ENCODE results near the gene LMOD2. TPM values are rescaled to one million over a fixed set of nuclear protein-coding genes. Genes with fewer than 3 reads are reported as not detected.

LMOD2 gene
- total and polyA plus RNA-seq, 9 of the 15 experiments (the other 6 are each of a cell fraction or from before 2014, with no cell fraction given), result 0.04 TPM; not detected in 8

- WGBS (ENCODE audit: insufficient coverage, low coverage, missing lambda C conversion rate), result 91% methylated on average over 3 of the region's 3 CpGs
- no peak overlapping the region for H2AFZ ChIP-seq (ENCODE audit: low read depth, low read length)
- peaks cover 51% of the 10 kb centered on the region; the same call in 2 of the 3 replicates for H3K36me3 ChIP-seq (ENCODE audit: control insufficient read depth, insufficient read depth, low read length)
- intact Hi-C loops (cut with micrococcal nuclease), result no loop called here
- no peak overlapping the region for H3K9ac ChIP-seq (ENCODE audit: insufficient read depth in 1 of 2, low read depth in 2 of 2, low read length in 2 of 2)
- BruUV-seq (replicated peaks), result no TSS peak
- DNase-seq (ENCODE audit: extremely low read depth in 1 of 4, low spot score in 3 of 4) (no peak), FAIRE-seq (no peak), ATAC-seq (no peak)
- H3K27me3 ChIP-seq (ENCODE audit: control insufficient read depth in 2 of 2, insufficient read depth in 2 of 2, low read length in 2 of 2), result no peaks in the 10 kb centered on the region
- H3K4me3 ChIP-seq, result no peak overlapping the region
- no peak overlapping the region for H3K27ac ChIP-seq (ENCODE audit: extremely low read depth, low read depth, low read length)
- ChIA-PET CTCF (ENCODE audit: low intra/inter-chr PET ratio) (interaction anchor here (1.0 kb wide), 1 partner anchor 192 kb away, joined by 3 read pairs; no protein-coding TSS in a partner anchor), POLR2A (interaction anchor here (1.2 kb wide), 1 partner anchor 73 kb away, joined by 3 read pairs; no protein-coding TSS in a partner anchor)
- no peaks in the 10 kb centered on the region for H3K4me1 ChIP-seq (replicated peaks in 1 of 2; ENCODE audit: control insufficient read depth in 2 of 2, insufficient read depth in 2 of 2, low read length in 2 of 2)
- H3K9me1 ChIP-seq (ENCODE audit: control insufficient read depth, insufficient read depth, low read length), result no peaks in the 10 kb centered on the region
- no peaks in the 10 kb centered on the region for H4K20me1 ChIP-seq (replicated peaks; ENCODE audit: control insufficient read depth, insufficient read depth, low read length)
- H3K79me2 ChIP-seq (ENCODE audit: control insufficient read depth, insufficient read depth, low read length), result no peaks in the 10 kb centered on the region
- in situ Hi-C loops (cut with MboI), result loop anchor here (5.0 kb wide), 1 partner anchor 182 kb away; no protein-coding TSS in a partner anchor
- H3K4me2 ChIP-seq (ENCODE audit: insufficient read depth, low read length), result no peak overlapping the region
- H3K9me3 ChIP-seq (replicated peaks; ENCODE audit: control insufficient read depth, insufficient read depth, low read depth, low read length), result no peaks in the 10 kb centered on the region
- TF ChIP-seq ATF7 (IDR thresholded peaks at IDR 0.05) (no peak), HDAC8 (tag; IDR thresholded peaks at IDR 0.05) (no peak), ZNF121 (CRISPR knock-in tag; conservative IDR thresholded peaks at IDR 0.05) (no peak), ZNF3 (CRISPR knock-in tag; IDR thresholded peaks at IDR 0.05) (no peak), ID3 (CRISPR knock-in tag; IDR thresholded peaks at IDR 0.05) (no peak), ID3 (tag; IDR thresholded peaks at IDR 0.05) (no peak), SMAD2 (IDR thresholded peaks at IDR 0.05; ENCODE audit: low read depth, low read length) (no peak), MNT (conservative IDR thresholded peaks at IDR 0.05) (no peak), ELK3 (CRISPR knock-in tag; IDR thresholded peaks at IDR 0.05) (no peak), TEAD4 (IDR thresholded peaks at IDR 0.05; ENCODE audit: low read length) (0 out of 2 replicates have a peak, but pooled peaks have one; percentile 30), TEAD4 (CRISPR knock-in tag; IDR thresholded peaks at IDR 0.05; ENCODE audit: borderline replicate concordance) (no peak), LARP7 (IDR thresholded peaks at IDR 0.05) (no peak)
- TF ChIP-seq, protein P1, sequence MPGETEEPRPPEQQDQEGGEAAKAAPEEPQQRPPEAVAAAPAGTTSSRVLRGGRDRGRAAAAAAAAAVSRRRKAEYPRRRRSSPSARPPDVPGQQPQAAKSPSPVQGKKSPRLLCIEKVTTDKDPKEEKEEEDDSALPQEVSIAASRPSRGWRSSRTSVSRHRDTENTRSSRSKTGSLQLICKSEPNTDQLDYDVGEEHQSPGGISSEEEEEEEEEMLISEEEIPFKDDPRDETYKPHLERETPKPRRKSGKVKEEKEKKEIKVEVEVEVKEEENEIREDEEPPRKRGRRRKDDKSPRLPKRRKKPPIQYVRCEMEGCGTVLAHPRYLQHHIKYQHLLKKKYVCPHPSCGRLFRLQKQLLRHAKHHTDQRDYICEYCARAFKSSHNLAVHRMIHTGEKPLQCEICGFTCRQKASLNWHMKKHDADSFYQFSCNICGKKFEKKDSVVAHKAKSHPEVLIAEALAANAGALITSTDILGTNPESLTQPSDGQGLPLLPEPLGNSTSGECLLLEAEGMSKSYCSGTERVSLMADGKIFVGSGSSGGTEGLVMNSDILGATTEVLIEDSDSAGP (CRISPR knock-in tag; IDR thresholded peaks at IDR 0.05), result no peak
- TF ChIP-seq, protein P2, sequence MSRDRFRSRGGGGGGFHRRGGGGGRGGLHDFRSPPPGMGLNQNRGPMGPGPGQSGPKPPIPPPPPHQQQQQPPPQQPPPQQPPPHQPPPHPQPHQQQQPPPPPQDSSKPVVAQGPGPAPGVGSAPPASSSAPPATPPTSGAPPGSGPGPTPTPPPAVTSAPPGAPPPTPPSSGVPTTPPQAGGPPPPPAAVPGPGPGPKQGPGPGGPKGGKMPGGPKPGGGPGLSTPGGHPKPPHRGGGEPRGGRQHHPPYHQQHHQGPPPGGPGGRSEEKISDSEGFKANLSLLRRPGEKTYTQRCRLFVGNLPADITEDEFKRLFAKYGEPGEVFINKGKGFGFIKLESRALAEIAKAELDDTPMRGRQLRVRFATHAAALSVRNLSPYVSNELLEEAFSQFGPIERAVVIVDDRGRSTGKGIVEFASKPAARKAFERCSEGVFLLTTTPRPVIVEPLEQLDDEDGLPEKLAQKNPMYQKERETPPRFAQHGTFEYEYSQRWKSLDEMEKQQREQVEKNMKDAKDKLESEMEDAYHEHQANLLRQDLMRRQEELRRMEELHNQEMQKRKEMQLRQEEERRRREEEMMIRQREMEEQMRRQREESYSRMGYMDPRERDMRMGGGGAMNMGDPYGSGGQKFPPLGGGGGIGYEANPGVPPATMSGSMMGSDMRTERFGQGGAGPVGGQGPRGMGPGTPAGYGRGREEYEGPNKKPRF (IDR thresholded peaks at IDR 0.05; ENCODE audit: low read depth, low read length), result no peak
- TF ChIP-seq, protein P3, sequence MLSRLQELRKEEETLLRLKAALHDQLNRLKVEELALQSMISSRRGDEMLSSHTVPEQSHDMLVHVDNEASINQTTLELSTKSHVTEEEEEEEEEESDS (CRISPR knock-in tag; IDR thresholded peaks at IDR 0.05), result no peak
Measured at GRCh38 chr7:123680580-123680979, 24.9 kb downstream of the LMOD2 start.
